Mucosa of rectum (tissue), 2 donors: ENCODE measurements around the gene RASEF.
"Not testable (repeated sequence)": the region's sequence is repeated elsewhere in the genome, so short reads cannot be mapped to it uniquely, and the experiment has no call there.

Experiments
- H3K27ac ChIP-seq, 2 donors: one replicate each; pipeline ENCODE4 v1.7.0; 2013; ENCODE audit warnings: inconsistent platforms in 2 of 2, low read depth in 2 of 2, low read length in 2 of 2
- H3K27me3 ChIP-seq, 2 donors: one replicate each; pipeline ENCODE4 v1.7.0; 2013; ENCODE audit warnings: low read length in 2 of 2; ENCODE audit not compliant: control insufficient read depth in 2 of 2, insufficient read depth in 2 of 2
- H3K36me3 ChIP-seq, 2 donors: one replicate each; pipeline ENCODE4 v1.7.0; 2013; ENCODE audit warnings: low read length in 2 of 2; ENCODE audit not compliant: control insufficient read depth in 2 of 2, insufficient read depth in 2 of 2
- H3K4me1 ChIP-seq, 2 donors: one replicate each; pipeline ENCODE4 v1.7.0; 2013; ENCODE audit warnings: low read length in 2 of 2, mild to moderate bottlenecking in 1 of 2; ENCODE audit not compliant: control insufficient read depth in 2 of 2, insufficient read depth in 2 of 2
- H3K4me3 ChIP-seq, 2 donors: one replicate each; pipeline ENCODE4 v1.7.0; 2013; ENCODE audit warnings: low read length in 2 of 2
- H3K9ac ChIP-seq, 2 donors: one replicate each; pipeline ENCODE4 v1.7.0; 2013; ENCODE audit warnings: low read length in 2 of 2, low read depth in 1 of 2, mild to moderate bottlenecking in 1 of 2
- H3K9me3 ChIP-seq, 2 donors: one replicate each; pipeline ENCODE4 v1.7.0; 2013; ENCODE audit warnings: low read length in 2 of 2; ENCODE audit not compliant: control insufficient read depth in 2 of 2
- donor health status: healthy.
- donor health status: Normal muscosa, but diverticular disease.

Gene RASEF

GRCh38 chr9:82961504-82962125, 101.3 kb downstream of the RASEF start:
- H3K27me3 ChIP-seq: no peaks in the 10 kb centered on the region
- no peaks in the 10 kb centered on the region for H3K4me1 ChIP-seq
- no peaks in the 10 kb centered on the region for H3K9me3 ChIP-seq
- H3K9ac ChIP-seq: no peak overlapping the region
- no peaks in the 10 kb centered on the region for H3K36me3 ChIP-seq
- no peak overlapping the region for H3K27ac ChIP-seq
- no peak overlapping the region for H3K4me3 ChIP-seq

DNA sequence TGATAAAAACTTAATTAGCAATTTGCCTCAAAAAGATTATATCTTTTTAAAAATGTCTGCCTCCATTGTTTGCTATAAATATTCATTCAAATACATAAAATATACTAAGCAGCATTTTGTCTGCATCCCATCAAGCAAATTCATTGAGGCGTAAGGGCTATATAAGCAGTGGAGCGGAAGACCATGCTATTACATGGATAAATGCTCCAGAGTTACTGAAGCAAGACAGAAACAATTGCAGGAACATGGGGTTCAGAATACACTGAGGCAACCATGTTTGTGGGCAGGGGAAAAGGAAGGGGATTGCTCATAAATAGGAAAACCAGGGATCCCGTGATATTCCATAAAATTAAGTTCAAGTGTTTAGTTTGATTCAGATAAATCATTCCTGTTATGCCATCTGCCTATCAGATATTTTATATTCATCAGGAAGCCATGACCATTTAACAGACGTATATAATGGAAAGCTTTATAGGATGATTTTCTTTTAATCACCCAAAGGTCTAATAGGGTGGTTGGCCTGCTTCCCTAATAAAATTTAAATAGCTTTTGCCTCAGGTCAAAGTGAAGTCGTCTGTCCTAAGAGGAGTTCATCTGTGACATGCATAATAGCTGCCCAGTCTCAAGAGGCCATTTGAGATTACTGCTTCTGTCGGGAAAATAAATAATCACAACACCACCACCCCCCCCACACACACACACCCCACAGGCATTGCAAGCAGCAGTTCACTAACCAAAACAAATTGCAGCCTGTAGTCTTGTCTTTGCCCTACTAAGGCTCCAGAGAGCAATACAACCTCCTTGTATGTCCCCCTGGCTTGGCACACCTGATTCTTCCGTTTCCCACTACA, 105.2 kb downstream of the RASEF start:
- Histone ChIP-seq H3K4me3 (no peak overlapping the region), H3K36me3 (no peaks in the 10 kb centered on the region), H3K9ac (no peak overlapping the region), H3K27me3 (no peaks in the 10 kb centered on the region), H3K4me1 (no peaks in the 10 kb centered on the region), H3K27ac (no peak overlapping the region), H3K9me3 (no peaks in the 10 kb centered on the region)

DNA sequence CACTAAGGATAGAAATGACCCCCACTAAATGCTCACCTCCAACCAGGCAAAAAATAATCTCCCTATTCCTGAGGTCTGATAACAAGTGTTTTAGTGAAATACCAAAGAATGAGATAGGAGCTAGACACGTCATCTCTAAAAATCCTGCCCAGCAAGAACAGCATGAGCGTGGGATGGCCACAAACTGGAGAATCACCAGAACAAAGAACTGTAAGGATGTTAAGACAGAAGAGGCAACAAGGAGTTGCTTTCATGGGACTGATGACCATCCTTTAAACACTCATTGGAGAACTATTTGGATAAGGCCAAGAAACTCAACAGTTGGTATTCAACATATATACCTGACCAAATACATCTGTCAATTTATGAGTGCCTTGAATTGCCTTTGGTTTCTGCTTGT, 113.7 kb downstream of the RASEF start:
- Histone ChIP-seq H3K9me3 (no peaks in the 10 kb centered on the region), H3K9ac (no peak overlapping the region), H3K27ac (no peak overlapping the region), H3K36me3 (no peaks in the 10 kb centered on the region), H3K4me3 (no peak overlapping the region), H3K27me3 (no peaks in the 10 kb centered on the region), H3K4me1 (no peaks in the 10 kb centered on the region)

DNA sequence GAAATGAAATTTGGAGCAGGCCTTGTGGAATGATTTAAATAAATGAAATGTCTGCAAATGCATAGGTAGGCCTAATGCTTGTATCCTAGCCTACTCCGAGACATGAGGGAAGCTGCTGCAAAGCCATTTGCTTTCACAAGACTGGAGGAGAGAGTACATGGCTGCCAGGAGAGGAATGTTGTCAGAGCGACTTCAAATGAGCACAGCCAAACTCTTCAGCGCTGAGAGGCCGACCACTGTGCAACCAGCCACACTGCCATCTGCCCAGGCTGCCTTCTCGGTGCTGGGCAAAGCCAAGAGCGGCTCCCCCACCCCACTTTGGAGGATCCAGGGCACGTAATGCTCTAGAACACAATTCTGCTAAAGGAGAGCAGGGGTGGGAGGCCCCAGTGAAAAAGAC, 122.6 kb downstream of the RASEF start:
- Histone ChIP-seq H3K9me3 (no peaks in the 10 kb centered on the region), H3K27ac (no peak overlapping the region), H3K27me3 (no peaks in the 10 kb centered on the region), H3K4me3 (no peak overlapping the region), H3K36me3 (no peaks in the 10 kb centered on the region), H3K4me1 (no peaks in the 10 kb centered on the region), H3K9ac (no peak overlapping the region)

DNA sequence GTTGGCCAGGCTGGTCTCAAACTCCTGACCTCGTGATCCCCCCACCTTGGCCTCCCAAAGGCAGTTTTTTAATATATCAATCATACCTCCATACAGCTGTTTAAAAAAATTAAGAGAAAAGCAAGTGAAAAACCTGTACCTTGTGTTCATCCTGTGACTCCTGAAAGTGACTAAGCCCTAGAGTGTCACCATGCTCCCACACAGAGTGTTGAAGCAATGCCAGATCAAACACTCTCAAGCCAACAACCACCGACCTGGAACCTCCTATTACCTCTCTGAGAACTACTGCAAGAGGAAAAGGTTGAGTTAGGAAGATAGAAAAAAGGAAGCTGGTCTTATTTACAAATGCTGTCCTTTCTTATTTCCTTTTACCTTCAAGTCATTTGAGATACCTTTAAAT, 123.5 kb downstream of the RASEF start:
- H3K9me3 ChIP-seq: no peaks in the 10 kb centered on the region

DNA sequence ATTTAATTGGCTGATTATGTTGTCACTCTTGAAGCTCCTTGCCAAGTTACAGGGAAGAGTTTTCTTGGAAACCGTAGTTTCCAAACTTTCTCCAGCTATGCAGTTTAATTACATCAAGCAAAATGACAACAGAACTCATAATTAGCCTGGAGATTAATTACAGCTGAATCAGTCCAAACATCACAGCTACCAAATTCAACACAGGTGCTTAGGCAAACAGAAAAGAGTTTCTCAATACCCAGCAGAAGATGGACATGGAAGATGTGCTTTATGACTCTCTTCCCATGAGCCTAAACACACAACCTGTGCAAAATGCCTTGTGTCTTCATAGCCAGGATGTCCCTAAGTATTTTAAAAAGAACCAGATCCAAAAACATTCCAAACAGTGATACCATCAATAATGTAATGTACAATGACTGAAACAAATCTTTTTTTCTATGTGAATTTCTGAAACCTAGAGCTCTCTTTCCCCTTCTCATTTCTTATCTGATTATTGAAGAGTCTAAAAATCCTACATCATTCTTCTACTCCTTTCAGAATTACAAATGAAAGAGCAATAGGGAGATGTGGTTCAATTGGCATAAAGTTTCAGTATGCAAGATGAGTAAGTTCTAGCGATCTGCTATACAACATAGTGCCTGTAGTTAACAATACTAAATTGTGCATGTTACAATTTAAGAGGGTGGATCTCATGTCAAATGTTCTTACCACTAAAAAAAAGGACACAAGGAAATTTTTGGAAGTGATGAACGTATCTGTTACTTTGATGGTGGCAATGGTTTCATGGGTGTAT, 124.3 kb downstream of the RASEF start:
- H3K36me3 ChIP-seq: no peaks in the 10 kb centered on the region
- no peak overlapping the region for H3K27ac ChIP-seq
- no peaks in the 10 kb centered on the region for H3K4me1 ChIP-seq
- H3K9me3 ChIP-seq: no peaks in the 10 kb centered on the region
- no peak overlapping the region for H3K4me3 ChIP-seq
- H3K9ac ChIP-seq: no peak overlapping the region
- H3K27me3 ChIP-seq: no peaks in the 10 kb centered on the region

More for the DNA sequence above, 123.5 kb downstream of the RASEF start:
- no peaks in the 10 kb centered on the region for H3K4me1 ChIP-seq
- no peak overlapping the region for H3K27ac ChIP-seq
- H3K9ac ChIP-seq: no peak overlapping the region
- no peak overlapping the region for H3K4me3 ChIP-seq
- H3K27me3 ChIP-seq: no peaks in the 10 kb centered on the region
- no peaks in the 10 kb centered on the region for H3K36me3 ChIP-seq

- H3K4me3 ChIP-seq, H3K27me3 ChIP-seq, H3K27ac ChIP-seq, H3K4me1 ChIP-seq, H3K9ac ChIP-seq, H3K9me3 ChIP-seq, H3K36me3 ChIP-seq: not testable (repeated sequence)
These were observed 126.4 kb downstream of the RASEF start for GRCh38 chr9:82936561-82936960.

DNA sequence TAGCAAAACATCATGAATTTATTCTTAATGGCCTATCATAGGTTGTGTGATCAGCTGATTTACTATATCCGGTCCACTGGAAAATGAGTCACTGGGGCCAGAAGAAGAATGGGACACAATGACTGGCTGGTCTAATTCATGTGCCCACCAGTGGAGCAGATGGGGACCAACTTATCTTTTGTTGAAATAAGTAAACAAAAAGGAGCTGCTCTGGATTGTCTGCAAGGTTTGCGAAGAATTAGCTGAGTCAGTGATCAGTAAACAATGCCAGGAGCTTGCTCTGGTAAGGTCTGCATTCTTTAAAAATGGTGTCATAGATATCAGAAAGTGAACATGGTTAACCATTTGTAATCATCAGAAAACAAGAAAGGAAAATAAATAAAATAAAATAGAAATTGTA, 128.0 kb downstream of the RASEF start:
- Histone ChIP-seq H3K4me3 (no peak overlapping the region), H3K9ac (no peak overlapping the region), H3K27ac (no peak overlapping the region)

GRCh38 chr9:82934025-82934424, 128.9 kb downstream of the RASEF start:
- not testable (repeated sequence) for H3K27me3 ChIP-seq

More for the DNA sequence above, 128.0 kb downstream of the RASEF start:
- Histone ChIP-seq H3K9me3 (no peaks in the 10 kb centered on the region), H3K27me3 (no peaks in the 10 kb centered on the region), H3K36me3 (no peaks in the 10 kb centered on the region), H3K4me1 (no peaks in the 10 kb centered on the region)

GRCh38 chr9:82930116-82930515, 132.8 kb downstream of the RASEF start:
- Histone ChIP-seq H3K27me3 (no peaks in the 10 kb centered on the region), H3K9ac (no peak overlapping the region), H3K4me3 (no peak overlapping the region), H3K4me1 (no peaks in the 10 kb centered on the region), H3K27ac (no peak overlapping the region), H3K9me3 (no peaks in the 10 kb centered on the region), H3K36me3 (no peaks in the 10 kb centered on the region)

More at GRCh38 chr9:82934025-82934424, 128.9 kb downstream of the RASEF start:
- H3K9ac ChIP-seq, H3K4me1 ChIP-seq, H3K36me3 ChIP-seq, H3K9me3 ChIP-seq, H3K27ac ChIP-seq, H3K4me3 ChIP-seq: not testable (repeated sequence)
